Endodermal cell (in vitro differentiated cells): ENCODE data around the gene TBC1D23. TPM values are rescaled to one million over a fixed set of nuclear protein-coding genes. Genes with fewer than 3 reads are reported as not detected.
"Not testable (repeated sequence)": the region's sequence is repeated elsewhere in the genome, so short reads cannot be mapped to it uniquely, and the experiment has no call there.

Experiments
- DNase-seq: peaks from one replicate; pipeline ENCODE4 v3.0.0-alpha.2; 2017
- H3K27ac ChIP-seq: 2 replicates; pipeline ENCODE4 v1.5.1; 2013; ENCODE audit warnings: mild to moderate bottlenecking, low read depth, low read length, moderate library complexity
- H3K27me3 ChIP-seq: 2 replicates; pipeline ENCODE4 v1.6.1; 2013; ENCODE audit warnings: mild to moderate bottlenecking, low read length, moderate library complexity; ENCODE audit not compliant: insufficient read depth, control insufficient read depth, poor library complexity, severe bottlenecking
- H3K36me3 ChIP-seq: 2 replicates; pipeline ENCODE4 v1.7.0; 2013; ENCODE audit warnings: mild to moderate bottlenecking, low read length, moderate library complexity; ENCODE audit not compliant: control insufficient read depth, insufficient read depth
- H3K4me1 ChIP-seq: one replicate; pipeline ENCODE4 v1.7.0; 2013; ENCODE audit warnings: low read length; ENCODE audit not compliant: control insufficient read depth, insufficient read depth
- H3K4me3 ChIP-seq: 2 replicates; pipeline ENCODE4 v1.5.1; 2013; ENCODE audit warnings: mild to moderate bottlenecking, low read length, moderate library complexity
- H3K9ac ChIP-seq: 2 replicates; pipeline ENCODE4 v1.6.1; 2013; ENCODE audit warnings: mild to moderate bottlenecking, low read length, moderate library complexity; ENCODE audit not compliant: poor library complexity, severe bottlenecking; ENCODE audit errors: extremely low read depth
- H3K9me3 ChIP-seq: 2 replicates; pipeline ENCODE4 v1.6.1; 2013; ENCODE audit warnings: mild to moderate bottlenecking, low read length, moderate library complexity; ENCODE audit not compliant: control insufficient read depth
- H3K27ac Mint-ChIP-seq: 2 replicates; pipeline ENCODE4 v1.8.0; 2020; ENCODE audit warnings: mixed read lengths
- H3K27me3 Mint-ChIP-seq: 2 replicates; pipeline ENCODE4 v1.8.0; 2021; ENCODE audit warnings: mild to moderate bottlenecking, mixed read lengths; ENCODE audit not compliant: insufficient read depth
- H3K36me3 Mint-ChIP-seq: 2 replicates; pipeline ENCODE4 v1.8.0; 2020; ENCODE audit warnings: low read depth, mixed read lengths
- H3K4me1 Mint-ChIP-seq: 2 replicates; pipeline ENCODE4 v1.8.0; 2020; ENCODE audit warnings: mixed read lengths
- H3K4me3 Mint-ChIP-seq: 2 replicates; pipeline ENCODE4 v1.8.0; 2020; ENCODE audit warnings: mild to moderate bottlenecking, moderate library complexity, mixed read lengths
- H3K9me3 Mint-ChIP-seq: 2 replicates; pipeline ENCODE4 v1.8.0; 2020; ENCODE audit warnings: mild to moderate bottlenecking, mixed read lengths
- WGBS, 2 experiments: methylation state at CpG; one replicate each; pipeline versions ENCODE4 v1.1.5 to v1.1.7; 2013; ENCODE audit warnings: missing lambda C conversion rate in 2 of 2, mixed read lengths in 1 of 2; ENCODE audit not compliant: insufficient coverage in 1 of 2, insufficient read length in 1 of 2; 5-methylcytosine and 5-hydroxymethylcytosine counted together
- total RNA-seq, 2 donors: library from RNA; stranded (reverse); fragmentation: NEBNext Ultra II Directional in 1 of 2; extraction: Animal tissue kit (Norgen Biotek cat#: 25700) in 1 of 2; gene quantifications; 2 replicates in 1 of 2; 3 replicates in 1 of 2; pipeline ENCODE4 v1.2.1, GENCODE V29; 2021
- TF ChIP-seq, protein P1 (sequence below): fragments of 200-600 bp; sonication (generic); conservative IDR thresholded peaks from 2 replicates; pipeline ENCODE4 v1.5.0; 2021; ENCODE audit warnings: antibody characterized with exemption, mild to moderate bottlenecking

The TBC1D23 gene
- total RNA-seq, 2 donors from 2014 or later = 30.9 to 32.0 TPM

DNA sequence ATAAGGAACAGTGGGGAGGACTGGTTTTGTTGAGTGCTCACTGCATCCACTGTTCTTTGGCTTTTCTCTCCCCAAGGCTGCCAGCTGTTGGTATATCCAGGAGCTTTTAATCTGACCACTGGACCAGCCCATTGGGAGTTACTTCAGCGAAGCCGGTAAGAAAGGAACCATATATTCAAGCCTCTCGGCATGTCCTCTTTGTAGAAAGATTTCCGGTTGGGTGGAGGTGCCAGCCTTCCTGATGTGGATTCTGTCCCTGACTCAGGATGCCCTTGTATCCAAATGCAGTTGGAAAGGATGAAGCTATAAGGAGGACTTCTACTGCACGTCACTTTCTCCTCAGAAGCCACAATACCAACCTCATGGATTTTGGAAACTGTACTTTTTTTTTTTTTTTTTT, 87.9 kb downstream of the TBC1D23 start:
- H3K4me1 Mint-ChIP-seq = peaks cover 4% of the 10 kb centered on the region
- 83 to 90% methylated on average over 4 to 5 of the region's 5 CpGs for WGBS, 2 experiments
- no peaks in the 10 kb centered on the region for H3K4me1 ChIP-seq
- H3K36me3 Mint-ChIP-seq = peaks cover 75% of the 10 kb centered on the region
- H3K27me3 Mint-ChIP-seq = no peaks in the 10 kb centered on the region
- peaks cover 57% of the 10 kb centered on the region for H3K36me3 ChIP-seq
- H3K27ac ChIP-seq = no peak overlapping the region
- TF ChIP-seq, protein P1, sequence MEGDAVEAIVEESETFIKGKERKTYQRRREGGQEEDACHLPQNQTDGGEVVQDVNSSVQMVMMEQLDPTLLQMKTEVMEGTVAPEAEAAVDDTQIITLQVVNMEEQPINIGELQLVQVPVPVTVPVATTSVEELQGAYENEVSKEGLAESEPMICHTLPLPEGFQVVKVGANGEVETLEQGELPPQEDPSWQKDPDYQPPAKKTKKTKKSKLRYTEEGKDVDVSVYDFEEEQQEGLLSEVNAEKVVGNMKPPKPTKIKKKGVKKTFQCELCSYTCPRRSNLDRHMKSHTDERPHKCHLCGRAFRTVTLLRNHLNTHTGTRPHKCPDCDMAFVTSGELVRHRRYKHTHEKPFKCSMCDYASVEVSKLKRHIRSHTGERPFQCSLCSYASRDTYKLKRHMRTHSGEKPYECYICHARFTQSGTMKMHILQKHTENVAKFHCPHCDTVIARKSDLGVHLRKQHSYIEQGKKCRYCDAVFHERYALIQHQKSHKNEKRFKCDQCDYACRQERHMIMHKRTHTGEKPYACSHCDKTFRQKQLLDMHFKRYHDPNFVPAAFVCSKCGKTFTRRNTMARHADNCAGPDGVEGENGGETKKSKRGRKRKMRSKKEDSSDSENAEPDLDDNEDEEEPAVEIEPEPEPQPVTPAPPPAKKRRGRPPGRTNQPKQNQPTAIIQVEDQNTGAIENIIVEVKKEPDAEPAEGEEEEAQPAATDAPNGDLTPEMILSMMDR = no peak
- H3K9me3 ChIP-seq = peaks cover 3% of the 10 kb centered on the region
- peak; percentile 57 for DNase-seq
- no peak overlapping the region for H3K9ac ChIP-seq
- H3K27me3 ChIP-seq = no peaks in the 10 kb centered on the region
- peaks cover 10% of the 10 kb centered on the region for H3K9me3 Mint-ChIP-seq
- H3K4me3 Mint-ChIP-seq = no peak overlapping the region
- no peak overlapping the region for H3K4me3 ChIP-seq
- H3K27ac Mint-ChIP-seq = no peak overlapping the region

DNA sequence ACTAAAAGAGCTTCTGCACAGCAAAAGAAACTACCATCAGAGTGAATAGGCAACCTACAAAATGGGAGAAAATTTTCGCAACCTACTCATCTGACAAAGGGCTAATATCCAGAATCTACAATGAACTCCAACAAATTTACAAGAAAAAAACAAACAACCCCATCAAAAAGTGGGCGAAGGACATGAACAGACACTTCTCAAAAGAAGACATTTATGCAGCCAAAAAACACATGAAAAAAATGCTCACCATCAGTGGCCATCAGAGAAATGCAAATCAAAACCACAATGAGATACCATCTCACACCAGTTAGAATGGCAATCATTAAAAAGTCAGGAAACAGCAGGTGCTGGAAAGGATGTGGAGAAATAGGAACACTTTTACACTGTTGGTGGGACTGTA, 91.0 kb downstream of the TBC1D23 start:
- H3K27ac ChIP-seq, H3K4me1 Mint-ChIP-seq, H3K27me3 Mint-ChIP-seq, H3K9me3 ChIP-seq, H3K9me3 Mint-ChIP-seq, H3K4me3 ChIP-seq, H3K27me3 ChIP-seq, DNase-seq, H3K9ac ChIP-seq, H3K4me1 ChIP-seq, H3K27ac Mint-ChIP-seq, H3K4me3 Mint-ChIP-seq: not testable (repeated sequence)
- H3K36me3 ChIP-seq = peaks cover 53% of the 10 kb centered on the region
- H3K36me3 Mint-ChIP-seq = peaks cover 74% of the 10 kb centered on the region
- WGBS, 2 experiments = no CpG with 5 or more reads among the region's 2 CpGs

GRCh38 chr3:100352296-100353231, 91.8 kb downstream of the TBC1D23 start:
- Histone ChIP-seq H3K9me3 (peaks cover 3% of the 10 kb centered on the region), H3K9ac (no peak overlapping the region), H3K36me3 (peaks cover 53% of the 10 kb centered on the region), H3K27me3 (no peaks in the 10 kb centered on the region), H3K27ac (no peak overlapping the region), H3K4me3 (no peak overlapping the region), H3K4me1 (no peaks in the 10 kb centered on the region)
- TF ChIP-seq, protein P1 = no peak
- H3K4me3 Mint-ChIP-seq = no peak overlapping the region
- no peak for DNase-seq
- 88 to 94% methylated on average over 2 to 10 of the region's 10 CpGs for WGBS, 2 experiments
- H3K9me3 Mint-ChIP-seq = peaks cover 10% of the 10 kb centered on the region
- H3K4me1 Mint-ChIP-seq = peaks cover 4% of the 10 kb centered on the region
- H3K27me3 Mint-ChIP-seq = no peaks in the 10 kb centered on the region
- H3K27ac Mint-ChIP-seq = no peak overlapping the region
- H3K36me3 Mint-ChIP-seq = peaks cover 71% of the 10 kb centered on the region
